HG02943 (cell line): ENCODE measurements around the gene EPHA10.
"Not testable (repeated sequence)": the region's sequence is repeated elsewhere in the genome, so short reads cannot be mapped to it uniquely, and the experiment has no call there.

Experiments
- ATAC-seq: cut with Tn5 transposase; IDR thresholded peaks from one replicate; pipeline ENCODE4 v1.9.1; 2021; ENCODE audit warnings: mild to moderate bottlenecking, low read depth, moderate library complexity; ENCODE audit not compliant: unreplicated experiment

Gene EPHA10

GRCh38 chr1:37776946-37777516 lies 12.1 kb upstream of the EPHA10 start:
- no peak for ATAC-seq

DNA sequence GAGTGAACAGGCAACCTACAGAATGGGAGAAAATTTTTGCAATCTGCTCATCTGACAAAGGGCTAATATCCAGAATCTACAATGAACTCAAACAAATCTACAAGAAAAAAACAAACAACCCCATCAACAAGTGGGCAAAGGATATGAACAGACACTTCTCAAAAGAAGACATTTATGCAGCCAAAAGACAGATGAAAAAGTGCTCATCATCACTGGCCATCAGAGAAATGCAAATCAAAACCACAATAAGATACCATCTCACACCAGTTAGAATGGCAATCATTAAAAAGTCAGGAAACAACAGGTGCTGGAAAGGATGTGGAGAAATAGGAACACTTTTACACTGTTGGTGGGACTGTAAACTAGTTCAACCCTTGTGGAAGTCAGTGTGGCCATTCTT lies 6.5 kb upstream of the EPHA10 start:
- ATAC-seq: not testable (repeated sequence)

DNA sequence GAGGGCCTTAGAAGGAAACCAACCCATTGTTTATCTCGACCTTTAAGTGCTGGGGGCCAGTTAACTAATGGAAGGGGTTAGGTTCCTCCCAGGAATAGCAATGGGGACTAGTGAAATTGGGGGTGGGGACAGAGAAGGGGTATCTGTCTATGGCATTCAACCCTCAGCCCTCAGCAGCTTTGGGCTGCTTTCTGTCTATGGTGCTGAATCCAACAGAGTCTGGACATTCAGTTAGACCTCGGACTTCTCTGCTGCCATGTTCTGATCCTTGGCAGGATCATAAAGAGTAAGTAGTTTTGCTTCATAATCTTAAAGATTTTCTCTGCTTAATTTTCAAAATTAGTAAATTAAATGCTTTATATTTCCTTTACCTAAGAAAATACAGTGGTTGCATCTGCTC lies 2.6 kb upstream of the EPHA10 start:
- ATAC-seq: no peak

- no peak for ATAC-seq
Observed at GRCh38 chr1:37765916-37766664, 1.2 kb upstream of the EPHA10 start.

DNA sequence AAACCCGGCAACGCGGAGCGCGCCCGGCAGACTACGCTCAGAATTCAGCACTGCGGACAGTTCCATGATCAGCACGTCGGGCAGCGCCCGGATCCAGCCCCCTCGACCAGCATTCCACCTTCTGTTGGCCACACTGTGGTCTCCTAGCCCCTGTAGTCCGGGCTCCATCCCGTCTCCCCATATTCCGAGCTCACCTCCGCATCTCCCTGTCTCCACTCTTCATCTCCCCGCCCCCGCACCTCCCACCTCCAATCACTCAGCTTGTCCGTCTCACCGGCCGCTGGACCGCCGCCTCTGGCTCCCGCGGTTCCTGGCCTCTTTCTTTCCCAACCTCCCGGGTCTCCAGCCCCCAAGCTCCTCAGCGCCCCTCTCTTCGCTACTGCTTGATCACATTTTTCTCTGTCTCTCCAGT lies 500 bp downstream of the EPHA10 start:
- no peak for ATAC-seq

- no peak for ATAC-seq
Observed at GRCh38 chr1:37763791-37764413, 1.0 kb downstream of the EPHA10 start.

DNA sequence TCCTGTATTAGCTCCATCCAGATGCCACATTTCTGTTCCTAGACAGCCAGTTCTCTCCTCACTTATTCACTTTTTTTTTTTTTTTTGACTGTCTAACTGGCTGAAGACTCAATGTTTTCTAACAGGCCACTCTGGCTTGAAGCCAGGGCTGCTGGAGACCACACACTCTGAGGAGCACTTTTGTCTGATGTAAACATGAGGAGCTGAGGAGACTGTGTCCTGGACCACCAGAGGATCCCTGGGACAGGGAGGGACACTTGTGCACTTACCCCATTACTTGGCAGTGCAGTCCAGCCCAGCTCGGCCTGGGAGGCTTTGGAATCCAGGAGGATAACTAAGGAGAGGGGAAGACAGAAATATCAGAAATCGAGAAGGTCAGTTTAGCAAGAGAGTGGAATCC lies 2.4 kb downstream of the EPHA10 start:
- ATAC-seq: no peak

- ATAC-seq: no peak
Observed at GRCh38 chr1:37761416-37762095, 3.4 kb downstream of the EPHA10 start.

DNA sequence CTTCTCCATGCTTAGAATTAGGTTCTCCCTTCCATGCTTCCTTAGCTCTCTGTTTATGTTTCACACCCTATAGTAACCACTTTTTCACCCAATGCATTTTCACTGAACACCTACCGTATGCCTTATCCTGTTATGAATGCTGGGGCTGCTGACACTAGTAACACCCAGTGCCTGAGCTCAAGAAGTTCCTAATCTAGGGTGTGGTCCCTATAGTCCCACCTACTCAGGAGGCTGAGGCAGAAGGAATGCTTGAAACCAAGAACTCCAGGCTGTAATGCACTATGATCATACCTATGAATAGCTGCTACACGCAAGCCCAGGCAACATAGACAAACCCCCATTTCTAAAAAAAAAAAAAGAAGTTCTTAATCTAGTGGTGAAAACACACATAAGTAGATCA lies 5.5 kb downstream of the EPHA10 start:
- no peak for ATAC-seq

- ATAC-seq: no peak
Observed at GRCh38 chr1:37755951-37756560, 8.9 kb downstream of the EPHA10 start.

DNA sequence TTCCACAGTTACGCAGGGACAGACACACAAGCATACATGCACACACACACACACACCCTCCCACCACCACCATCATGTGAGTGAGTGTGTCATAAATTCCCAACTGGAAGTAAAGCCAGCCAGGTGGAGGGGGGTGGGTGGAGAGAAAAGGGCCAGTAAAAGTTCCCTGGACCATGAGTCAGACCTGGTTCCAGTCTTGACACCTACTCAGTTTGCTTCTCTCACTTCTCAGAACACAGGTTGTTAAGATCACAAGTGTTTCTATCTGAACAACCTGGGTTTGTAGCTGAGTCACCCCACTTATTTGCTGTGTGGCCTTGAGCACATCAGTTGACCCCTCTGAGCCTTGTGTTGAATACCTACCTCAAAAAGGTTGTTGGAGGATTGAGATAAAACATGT lies 9.6 kb downstream of the EPHA10 start:
- no peak for ATAC-seq

DNA sequence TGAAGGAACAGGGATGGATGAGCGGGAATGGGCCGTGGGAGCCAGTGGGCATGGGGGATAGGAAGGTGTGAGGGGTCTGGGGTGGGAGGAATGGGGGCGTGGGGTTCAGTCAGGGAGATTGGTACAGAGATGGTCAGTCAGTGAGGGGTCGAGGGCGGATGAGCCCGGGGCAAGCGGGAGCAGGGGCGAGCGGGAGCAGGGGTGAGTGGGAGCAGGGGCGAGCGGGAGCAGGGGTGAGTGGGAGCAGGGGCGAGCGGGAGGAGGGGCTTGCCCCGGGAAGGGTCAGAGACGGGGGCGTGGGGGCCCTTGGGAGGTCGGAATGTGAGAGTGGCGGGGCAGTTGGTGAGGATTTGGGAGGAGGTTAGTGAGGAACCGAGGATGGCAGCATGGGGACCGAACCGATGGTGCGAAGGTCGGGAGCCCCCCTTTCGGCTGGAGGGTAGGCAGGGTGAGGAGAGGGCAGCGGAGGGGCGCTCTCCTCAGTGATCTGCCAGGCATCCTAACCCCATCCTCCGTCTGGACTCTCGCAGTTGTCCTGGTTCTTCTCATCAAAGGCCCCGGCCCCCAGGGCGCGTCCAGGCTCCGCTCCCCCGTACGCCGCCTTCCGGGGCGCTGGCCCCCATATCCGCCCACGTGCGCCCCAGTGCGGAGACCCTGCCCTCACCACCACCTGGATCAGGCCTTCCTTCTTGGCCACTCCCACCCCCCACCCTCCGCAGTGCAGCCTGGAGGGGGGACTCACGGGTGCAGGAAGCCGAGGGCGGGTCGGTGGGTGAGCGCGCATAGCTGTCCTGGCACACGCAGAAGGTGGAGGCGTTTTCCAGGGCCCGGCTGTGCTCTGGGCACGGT lies 11.2 kb downstream of the EPHA10 start:
- no peak for ATAC-seq

DNA sequence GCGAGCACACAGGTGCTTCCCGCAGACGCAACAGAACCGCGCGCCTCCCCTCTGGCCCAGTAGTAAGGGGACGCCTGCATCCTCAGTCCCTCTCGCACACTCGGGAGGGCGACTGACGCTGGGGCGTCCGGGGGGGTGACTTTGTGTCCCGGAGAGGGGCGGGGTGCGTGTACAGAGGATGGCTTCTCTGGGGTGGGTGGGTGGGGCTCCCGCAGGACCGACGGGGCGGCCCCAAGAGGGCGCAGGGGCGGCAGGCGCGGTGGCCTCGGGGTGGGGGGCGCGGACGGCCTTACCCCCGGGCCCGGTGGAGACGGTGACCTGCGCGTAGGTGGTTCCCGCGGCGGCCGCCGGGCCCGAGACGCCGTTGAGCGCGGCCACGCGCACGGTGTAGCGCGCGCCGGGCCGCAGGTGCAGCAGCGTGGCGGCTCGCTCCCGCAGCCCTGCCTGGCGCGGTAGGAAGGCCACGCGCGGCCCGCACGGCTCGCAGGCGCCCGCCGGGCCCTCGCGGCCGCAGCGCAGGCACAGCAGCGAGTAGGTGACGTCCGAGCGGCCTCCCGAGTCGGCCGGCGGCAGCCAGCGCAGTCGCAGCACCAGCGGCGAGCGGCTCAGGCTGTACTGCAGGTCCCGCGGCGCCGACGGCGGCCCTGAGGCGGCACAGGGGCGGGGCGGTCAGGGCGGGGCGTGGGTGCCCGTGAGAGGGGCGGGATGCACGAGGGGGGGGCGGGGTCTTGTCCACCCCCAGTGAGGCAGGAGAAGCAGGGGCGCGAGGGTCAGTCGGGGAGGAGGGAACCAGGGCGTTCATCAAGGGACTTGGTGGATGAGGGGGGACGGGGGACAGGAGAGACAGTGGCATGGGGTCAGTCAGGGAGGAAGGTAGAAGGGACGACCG lies 12.1 kb downstream of the EPHA10 start:
- no peak for ATAC-seq

GRCh38 chr1:37752213-37752582 lies 12.7 kb downstream of the EPHA10 start:
- no peak for ATAC-seq

- no peak for ATAC-seq
Observed at GRCh38 chr1:37748565-37748964, 16.4 kb downstream of the EPHA10 start.

DNA sequence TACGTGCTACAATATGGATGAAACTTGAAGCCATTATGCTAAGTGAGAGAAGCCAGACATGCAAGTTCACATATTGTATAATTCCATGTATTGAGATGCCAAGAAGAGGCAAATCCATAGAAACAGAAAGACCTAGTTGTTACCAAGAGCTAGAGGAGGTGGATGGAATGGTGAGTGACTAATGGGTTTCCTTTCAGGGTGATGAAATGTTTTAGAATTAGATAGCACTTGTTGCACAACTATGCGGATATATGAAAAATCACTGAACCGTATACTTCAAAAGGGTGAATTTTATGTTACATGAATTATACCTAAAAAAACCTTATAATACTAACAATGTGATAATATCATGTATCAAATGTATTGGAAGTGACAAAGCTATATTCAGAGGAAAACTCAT lies 18.1 kb downstream of the EPHA10 start:
- no peak for ATAC-seq

DNA sequence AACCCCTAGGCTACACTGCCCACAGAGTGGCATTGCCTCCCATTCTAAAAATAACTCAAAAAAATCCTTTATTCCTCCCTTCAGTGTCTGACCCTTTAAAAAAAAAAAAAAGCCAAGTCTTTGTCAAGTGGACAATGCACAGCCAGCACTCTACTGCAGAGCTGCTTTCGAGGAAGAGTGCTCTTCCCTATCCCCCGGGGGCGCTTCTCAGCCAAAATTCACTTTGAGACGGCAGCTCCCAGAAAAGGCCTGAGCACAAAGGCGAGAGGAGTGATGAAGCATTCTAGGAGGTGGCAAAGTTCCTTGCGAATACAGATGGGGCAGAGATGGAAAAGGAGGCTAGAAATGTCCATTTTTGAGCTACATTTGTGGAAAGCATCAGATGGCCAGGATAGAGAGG lies 23.3 kb downstream of the EPHA10 start:
- no peak for ATAC-seq

DNA sequence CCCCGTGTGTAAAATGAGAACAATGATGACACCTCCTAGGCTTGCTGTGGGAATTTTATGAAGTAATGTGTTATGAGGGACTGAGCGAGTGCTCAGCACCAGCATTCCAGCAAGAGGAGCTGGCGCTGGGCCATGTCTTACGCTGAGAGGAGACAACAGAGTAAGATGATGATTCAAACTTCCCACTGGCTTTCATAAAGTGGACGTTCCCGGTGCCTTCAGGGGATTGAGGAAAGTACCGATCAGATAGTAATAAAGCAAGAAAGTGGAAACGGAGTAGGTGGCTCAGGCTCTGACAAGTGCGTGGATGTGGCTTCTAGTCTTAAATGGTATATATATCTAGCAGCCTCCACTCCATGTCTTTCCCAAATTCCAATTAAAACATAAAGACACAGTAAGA lies 23.8 kb downstream of the EPHA10 start:
- no peak for ATAC-seq

DNA sequence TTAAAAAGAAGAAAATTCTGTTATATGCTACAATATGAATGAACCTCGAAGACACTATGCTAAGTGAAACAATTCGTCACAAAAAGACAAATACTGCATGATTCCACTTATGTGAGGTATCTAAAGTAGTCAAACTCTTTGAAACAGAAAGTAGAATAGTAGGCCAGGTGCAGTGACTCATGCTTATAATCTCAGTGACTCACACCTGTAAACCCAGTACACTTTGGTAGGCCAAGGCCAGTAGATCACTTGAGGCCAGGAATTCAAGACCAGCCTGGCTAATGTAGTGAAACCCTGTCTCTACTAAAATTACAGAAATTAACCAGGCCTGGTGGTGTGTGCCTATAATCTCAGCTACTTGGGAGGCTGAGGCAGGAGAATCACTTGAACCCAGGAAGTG lies 25.7 kb downstream of the EPHA10 start:
- ATAC-seq: no peak
